Small intestine (tissue), 7 donors: ENCODE data around the gene PKNOX2. TPM values are rescaled to one million over a fixed set of nuclear protein-coding genes. Genes with fewer than 3 reads are reported as not detected.

Experiments
- DNase-seq, 2 donors: peaks; one replicate each; pipeline versions ENCODE4 v3.0.0 to v3.0.0-alpha.2; 2013
- FAIRE-seq: peaks from 2 replicates; lab custom pipeline; 2012; peaks lifted over from hg19 to GRCh38; lab: Jason Lieb, UNC
- H3K27ac ChIP-seq, 3 donors: one replicate each; pipeline ENCODE4 v1.5.1; 2013; ENCODE audit warnings: low read length in 2 of 3, mild to moderate bottlenecking in 2 of 3, control low read depth in 1 of 3, inconsistent platforms in 1 of 3, low read depth in 1 of 3, moderate library complexity in 1 of 3
- H3K27me3 ChIP-seq, 3 donors: one replicate each; pipeline ENCODE4 v1.6.1; 2013; ENCODE audit warnings: low read length in 3 of 3, inconsistent platforms in 1 of 3; ENCODE audit not compliant: control insufficient read depth in 3 of 3, insufficient read depth in 3 of 3
- H3K36me3 ChIP-seq, 3 donors: one replicate each; pipeline ENCODE4 v1.6.1; 2013; ENCODE audit warnings: low read length in 3 of 3, inconsistent platforms in 1 of 3, low read depth in 1 of 3, mild to moderate bottlenecking in 1 of 3, moderate library complexity in 1 of 3; ENCODE audit not compliant: control insufficient read depth in 3 of 3, insufficient read depth in 2 of 3
- H3K4me1 ChIP-seq, 3 donors: one replicate each; pipeline ENCODE4 v1.6.1; 2013; ENCODE audit warnings: low read length in 2 of 3, inconsistent platforms in 1 of 3, low read depth in 1 of 3, mild to moderate bottlenecking in 1 of 3, moderate library complexity in 1 of 3; ENCODE audit not compliant: control insufficient read depth in 3 of 3, insufficient read depth in 2 of 3
- H3K4me3 ChIP-seq, 3 donors: one replicate each; pipeline ENCODE4 v1.5.1; 2013; ENCODE audit warnings: low read length in 3 of 3, control low read depth in 1 of 3, inconsistent platforms in 1 of 3, low read depth in 1 of 3, mild to moderate bottlenecking in 1 of 3, moderate library complexity in 1 of 3
- H3K9me3 ChIP-seq, 2 donors: one replicate each; pipeline ENCODE4 v1.6.1; 2013; ENCODE audit warnings: low read depth in 1 of 2, low read length in 1 of 2; ENCODE audit not compliant: control insufficient read depth in 2 of 2, insufficient read depth in 1 of 2
- WGBS, 3 donors: extraction: QIAGEN DNeasy Blood & Tissue Kit; methylation state at CpG; one replicate each; pipeline ENCODE4 v1.1.7; 2013; 5-methylcytosine and 5-hydroxymethylcytosine counted together
- polyA plus RNA-seq, 4 donors: library from polyadenylated mRNA; stranded (reverse) in 3 of 4; unstranded in 1 of 4; fragments of 200-250 nt in 3 of 4; fragments of 120-200 nt in 1 of 4; gene quantifications; one replicate each; pipeline versions ENCODE4 v1.2.1 to v1.2.3, GENCODE V29; 2013
- donor health status: healthy with polysubstance abuse.
- donor health status: control.
- donor health status: control.
- donor health status: Bipolar disorder and iron deficiency.
- donor health status: healthy.

Gene PKNOX2
- polyA plus RNA-seq, 4 donors: 1.1 to 2.5 (median 1.2) TPM; not detected in 1

GRCh38 chr11:125348141-125348651, 183.6 kb downstream of the PKNOX2 start:
- DNase-seq (no peak), FAIRE-seq (no peak)
- H3K4me3 ChIP-seq: no peak overlapping the region
- no peaks in the 10 kb centered on the region for H3K9me3 ChIP-seq
- 77 to 83% (median 80%) methylated on average over 13 of the region's 13 CpGs for WGBS, 3 donors
- peaks cover 0 to 3% (median 0%) of the 10 kb centered on the region in 3 donors for H3K36me3 ChIP-seq
- peaks cover 0 to 5% (median 0%) of the 10 kb centered on the region in 3 donors for H3K4me1 ChIP-seq
- no peak overlapping the region for H3K27ac ChIP-seq
- peaks cover 0 to 31% (median 0%) of the 10 kb centered on the region in 3 donors for H3K27me3 ChIP-seq

DNA sequence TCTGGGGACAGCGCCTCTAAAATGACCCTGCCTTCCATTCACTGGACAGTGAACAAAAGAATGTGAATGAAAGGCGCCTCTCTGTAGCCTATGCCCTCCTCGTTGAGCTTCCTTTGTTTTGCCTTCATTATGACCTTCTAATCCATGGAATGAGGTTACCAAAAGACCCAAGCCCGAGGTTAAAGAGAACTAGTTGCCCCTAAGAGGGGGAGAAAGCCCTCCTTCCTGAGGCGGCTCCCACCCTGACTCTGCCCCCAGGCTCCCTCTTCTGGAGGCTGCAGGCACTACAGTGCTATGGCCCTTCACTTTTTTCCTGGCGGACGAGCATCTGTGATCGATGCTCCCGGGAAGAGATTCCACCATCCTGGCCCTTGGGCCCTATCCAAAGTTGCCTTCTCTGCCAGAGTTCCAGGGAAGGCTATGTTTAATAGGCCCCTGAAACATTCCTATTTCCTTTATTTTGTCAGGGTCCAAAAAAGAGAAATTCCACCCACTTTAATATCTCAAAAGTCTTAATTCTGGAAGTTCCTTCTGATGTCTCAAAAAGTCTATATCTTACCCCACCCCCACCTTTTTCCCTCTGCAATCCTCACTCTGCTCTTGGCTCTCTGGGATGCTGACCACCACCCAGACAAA, 184.2 kb downstream of the PKNOX2 start:
- H3K27ac ChIP-seq: no peak overlapping the region
- H3K9me3 ChIP-seq: no peaks in the 10 kb centered on the region
- FAIRE-seq: no peak
- no peak overlapping the region for H3K4me3 ChIP-seq
- 21 to 24% (median 23%) methylated on average over 9 of the region's 9 CpGs for WGBS, 3 donors
- peaks cover 0 to 4% (median 0%) of the 10 kb centered on the region in 3 donors for H3K36me3 ChIP-seq
- DNase-seq: peak; percentile 22 to 56
- H3K27me3 ChIP-seq: peaks cover 0 to 31% (median 0%) of the 10 kb centered on the region in 3 donors
- H3K4me1 ChIP-seq: peaks cover 0 to 5% (median 0%) of the 10 kb centered on the region in 3 donors

GRCh38 chr11:125350206-125351032, 185.9 kb downstream of the PKNOX2 start:
- no peaks in the 10 kb centered on the region for H3K9me3 ChIP-seq
- H3K27me3 ChIP-seq: peaks cover 0 to 31% (median 0%) of the 10 kb centered on the region in 3 donors
- peaks cover 0 to 5% (median 0%) of the 10 kb centered on the region in 3 donors for H3K36me3 ChIP-seq
- FAIRE-seq: no peak
- no peak overlapping the region for H3K4me3 ChIP-seq
- H3K27ac ChIP-seq: no peak overlapping the region
- no peak for DNase-seq
- 53 to 82% (median 66%) methylated on average over 20 to 21 of the region's 21 CpGs for WGBS, 3 donors
- peaks cover 0 to 3% (median 0%) of the 10 kb centered on the region in 3 donors for H3K4me1 ChIP-seq

DNA sequence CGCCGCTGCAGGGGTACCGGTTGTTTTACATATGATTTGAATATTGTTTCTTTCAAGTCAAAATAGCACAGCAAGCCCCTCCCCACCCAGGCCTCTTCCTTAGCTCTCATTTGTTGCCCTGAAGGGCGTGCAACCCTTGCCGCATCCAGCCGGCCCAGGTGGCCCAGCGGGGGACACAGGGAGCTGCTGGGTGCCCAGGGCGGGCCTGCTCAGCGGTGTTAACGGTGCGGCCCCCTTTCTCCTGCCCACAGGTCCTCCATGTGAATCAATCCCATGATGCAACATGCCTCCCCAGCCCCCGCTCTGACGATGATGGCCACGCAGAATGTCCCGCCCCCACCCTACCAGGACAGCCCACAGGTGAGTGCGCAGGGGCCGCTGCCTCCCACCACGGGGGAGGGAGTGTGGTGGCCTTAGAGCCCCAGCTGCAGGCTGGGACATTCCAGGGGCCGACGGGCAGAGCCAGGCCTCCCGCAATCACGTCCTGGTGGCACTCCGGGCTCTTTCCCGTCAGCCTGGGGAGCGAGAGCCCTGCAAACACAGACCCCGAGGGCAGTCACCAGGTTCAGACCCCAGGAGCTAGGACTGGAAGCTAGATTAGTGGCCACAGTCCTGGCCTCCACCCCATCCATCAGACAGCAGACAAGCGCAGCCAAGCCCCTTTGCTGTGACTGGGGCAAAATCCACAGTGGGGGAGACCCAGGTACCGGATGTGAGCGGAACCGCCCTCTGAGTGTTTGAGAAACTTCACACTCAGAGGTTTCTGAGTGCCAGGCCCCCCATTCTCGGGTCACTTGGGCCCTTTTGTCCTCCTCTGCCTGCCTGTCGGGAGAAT, 186.7 kb downstream of the PKNOX2 start:
- H3K9me3 ChIP-seq: no peaks in the 10 kb centered on the region
- WGBS, 3 donors: 42 to 69% (median 48%) methylated on average over 27 to 32 of the region's 32 CpGs
- no peaks in the 10 kb centered on the region for H3K4me1 ChIP-seq
- H3K27me3 ChIP-seq: peaks cover 0 to 27% (median 0%) of the 10 kb centered on the region in 3 donors
- peaks cover 0 to 5% (median 0%) of the 10 kb centered on the region in 3 donors for H3K36me3 ChIP-seq
- FAIRE-seq: no peak
- no peak overlapping the region for H3K27ac ChIP-seq
- H3K4me3 ChIP-seq: no peak overlapping the region
- peak in 1 of 2 donors; percentile 34 for DNase-seq

GRCh38 chr11:125351868-125352250, 187.3 kb downstream of the PKNOX2 start:
- peaks cover 0 to 5% (median 0%) of the 10 kb centered on the region in 3 donors for H3K36me3 ChIP-seq
- peaks cover 0 to 26% (median 0%) of the 10 kb centered on the region in 3 donors for H3K27me3 ChIP-seq
- FAIRE-seq (no peak), DNase-seq (no peak)
- H3K9me3 ChIP-seq: no peaks in the 10 kb centered on the region
- no peak overlapping the region for H3K4me3 ChIP-seq
- H3K4me1 ChIP-seq: no peaks in the 10 kb centered on the region
- no peak overlapping the region for H3K27ac ChIP-seq
- WGBS, 3 donors: 79 to 87% (median 83%) methylated on average over 6 of the region's 6 CpGs

- Histone ChIP-seq H3K9me3 (no peaks in the 10 kb centered on the region), H3K27ac (no peak overlapping the region), H3K27me3 (peaks cover 0 to 12% (median 0%) of the 10 kb centered on the region in 3 donors), H3K4me3 (no peak overlapping the region), H3K4me1 (no peaks in the 10 kb centered on the region), H3K36me3 (peaks cover 0 to 5% (median 0%) of the 10 kb centered on the region in 3 donors)
- WGBS, 3 donors: 60 to 81% (median 73%) methylated on average over 2 of the region's 2 CpGs
- DNase-seq (no peak), FAIRE-seq (no peak)
Measured at GRCh38 chr11:125356797-125357196, 192.2 kb downstream of the PKNOX2 start.

GRCh38 chr11:125357551-125357950, 193.0 kb downstream of the PKNOX2 start:
- H3K27ac ChIP-seq: no peak overlapping the region
- no peak for FAIRE-seq
- WGBS, 3 donors: 80 to 81% (median 81%) methylated on average over 8 of the region's 8 CpGs

More at GRCh38 chr11:125357551-125357950, 193.0 kb downstream of the PKNOX2 start:
- no peak overlapping the region for H3K4me3 ChIP-seq
- DNase-seq: no peak
- H3K4me1 ChIP-seq: no peaks in the 10 kb centered on the region
- H3K27me3 ChIP-seq: peaks cover 0 to 5% (median 0%) of the 10 kb centered on the region in 3 donors
- no peaks in the 10 kb centered on the region for H3K9me3 ChIP-seq
- H3K36me3 ChIP-seq: peaks cover 0 to 2% (median 0%) of the 10 kb centered on the region in 3 donors
